Vagina (tissue), 2 donors: Measurements from ENCODE around the gene NOTCH1. TPM values are rescaled to one million over a fixed set of nuclear protein-coding genes. Genes with fewer than 3 reads are reported as not detected.

Experiments used
- DNase-seq, 2 donors: peaks; one replicate each; pipeline ENCODE4 v3.0.0-alpha.2; 2017; ENCODE audit errors: extremely low spot score in 2 of 2
- H3K27ac ChIP-seq: fragments of 200-600 bp; sonication (generic); one replicate; pipeline ENCODE4 v1.5.1; 2019
- H3K27me3 ChIP-seq: fragments of 200-600 bp; sonication (generic); one replicate; pipeline ENCODE4 v1.5.1; 2019
- H3K36me3 ChIP-seq, 2 donors: fragments of 200-600 bp; sonication (generic); one replicate each; pipeline ENCODE4 v1.5.1; 2017 to 2019
- H3K4me1 ChIP-seq: fragments of 200-600 bp; sonication (generic); one replicate; pipeline ENCODE4 v1.5.1; 2019
- H3K4me3 ChIP-seq, 2 donors: fragments of 200-600 bp; sonication (generic); 1 replicate in 1 of 2; 2 replicates in 1 of 2; pipeline ENCODE4 v1.5.1; 2016 to 2019
- H3K9me3 ChIP-seq: fragments of 200-600 bp; sonication (generic); one replicate; pipeline ENCODE4 v1.5.1; 2019
- CTCF ChIP-seq, 3 experiments: fragments of 450-650 bp in 2 of 3; fragments of 200-600 bp in 1 of 3; sonication (generic) in 1 of 3; IDR thresholded peaks; one replicate each; pipeline ENCODE4 v1.5.1; 2017 to 2019; ENCODE audit warnings: antibody characterized with exemption in 3 of 3, mild to moderate bottlenecking in 2 of 3, moderate library complexity in 2 of 3
- POLR2A ChIP-seq, 2 donors: fragments of 450-650 bp; IDR thresholded peaks; one replicate each; pipeline ENCODE4 v1.6.1; 2017; ENCODE audit warnings: antibody characterized with exemption in 2 of 2, mild to moderate bottlenecking in 2 of 2, moderate library complexity in 2 of 2
- POLR2AphosphoS5 ChIP-seq, 2 donors: sonication (generic); formaldehyde crosslinking; IDR thresholded peaks; one replicate each; pipeline ENCODE4 v1.9.0; 2017; ENCODE audit warnings: antibody characterized with exemption in 2 of 2, mild to moderate bottlenecking in 2 of 2, low read depth in 1 of 2; ENCODE audit not compliant: insufficient read depth in 1 of 2
- intact Hi-C: fragments of 100-400 bp; cut with DNase I; formaldehyde crosslinking; loops from one replicate; pipeline ENCODE4 v1.15.1; 2023
- microRNA-seq: library from miRNA; unstranded; fragments of <30 nt; microRNA quantifications from one replicate; pipeline ENCODE4, GENCODE V29; 2017; ENCODE audit warnings: borderline number of aligned reads, borderline replicate concordance
- small RNA-seq: library from RNA; depleted of rRNA; stranded (forward); fragments of <200 nt; gene quantifications from one replicate; pipeline ENCODE3, GENCODE V24; 2016
- total RNA-seq: library from RNA; depleted of rRNA; stranded (reverse); fragments of >200 nt; gene quantifications from one replicate; pipeline ENCODE4 v1.2.3, GENCODE V29; 2016

The NOTCH1 gene
- total RNA-seq, 1 donor from 2014 or later: 67.0 TPM

- H3K27me3 ChIP-seq: no peaks in the 10 kb centered on the region
- H3K36me3 ChIP-seq: peaks cover 0 to 81% of the 10 kb centered on the region in 2 donors
Observed at GRCh38 chr9:136451221-136451877, 94.5 kb downstream of the NOTCH1 start.

GRCh38 chr9:136448655-136449054 is 97.2 kb downstream of the NOTCH1 start:
- no peak for DNase-seq
- peaks cover 0 to 80% of the 10 kb centered on the region in 2 donors for H3K36me3 ChIP-seq
- H3K4me1 ChIP-seq: no peaks in the 10 kb centered on the region
- TF ChIP-seq POLR2AphosphoS5 (IDR thresholded peaks at IDR 0.05; ENCODE audit: insufficient read depth in 1 of 2, low read depth in 1 of 2): no peak
- no peak for TF ChIP-seq CTCF (IDR thresholded peaks at IDR 0.05)
- no peak for TF ChIP-seq POLR2A (IDR thresholded peaks at IDR 0.05)
- H3K27ac ChIP-seq: no peak overlapping the region
- no peaks in the 10 kb centered on the region for H3K9me3 ChIP-seq
- H3K27me3 ChIP-seq: no peaks in the 10 kb centered on the region
- intact Hi-C loops: no loop called here
- H3K4me3 ChIP-seq: no peak overlapping the region

More at GRCh38 chr9:136451221-136451877, 94.5 kb downstream of the NOTCH1 start:
- DNase-seq: no peak
- H3K9me3 ChIP-seq: no peaks in the 10 kb centered on the region
- H3K4me3 ChIP-seq: no peak overlapping the region
- TF ChIP-seq CTCF (IDR thresholded peaks at IDR 0.05) (no peak), POLR2A (IDR thresholded peaks at IDR 0.05) (no peak), POLR2AphosphoS5 (IDR thresholded peaks at IDR 0.05; ENCODE audit: insufficient read depth in 1 of 2, low read depth in 1 of 2) (no peak)
- no peak overlapping the region for H3K27ac ChIP-seq
- intact Hi-C loops: no loop called here
- H3K4me1 ChIP-seq: no peaks in the 10 kb centered on the region

- Histone ChIP-seq H3K27me3 (no peaks in the 10 kb centered on the region), H3K9me3 (no peaks in the 10 kb centered on the region), H3K36me3 (peaks cover 0 to 93% of the 10 kb centered on the region in 2 donors), H3K4me3 (no peak overlapping the region), H3K4me1 (no peaks in the 10 kb centered on the region), H3K27ac (no peak overlapping the region)
- TF ChIP-seq CTCF (IDR thresholded peaks at IDR 0.05) (no peak), POLR2AphosphoS5 (IDR thresholded peaks at IDR 0.05; ENCODE audit: insufficient read depth in 1 of 2, low read depth in 1 of 2) (no peak), POLR2A (IDR thresholded peaks at IDR 0.05) (no peak)
- DNase-seq: no peak
- intact Hi-C loops: no loop called here
Observed at GRCh38 chr9:136447173-136447778, 98.6 kb downstream of the NOTCH1 start.

- Histone ChIP-seq H3K27me3 (no peaks in the 10 kb centered on the region), H3K9me3 (no peaks in the 10 kb centered on the region), H3K4me1 (no peaks in the 10 kb centered on the region), H3K36me3 (peaks cover 0 to 93% of the 10 kb centered on the region in 2 donors), H3K27ac (no peak overlapping the region), H3K4me3 (no peak overlapping the region)
- no peak for DNase-seq
- intact Hi-C loops: no loop called here
- TF ChIP-seq POLR2AphosphoS5 (IDR thresholded peaks at IDR 0.05; ENCODE audit: insufficient read depth in 1 of 2, low read depth in 1 of 2) (no peak), CTCF (IDR thresholded peaks at IDR 0.05) (no peak), POLR2A (IDR thresholded peaks at IDR 0.05) (no peak)
Observed at GRCh38 chr9:136445799-136446198, 100.0 kb downstream of the NOTCH1 start.

Small RNA genes within 50 kb of the gene (microRNA-seq; reads per million reads assigned to microRNA genes)
- gene MIR4673 (not detected), gene MIR4674 (not detected)

Small RNA genes within 50 kb of the gene (small RNA-seq; reads per million reads assigned to genes)
- gene MIR4673 (not detected), gene MIR4674 (not detected)

Other genes with a start within 250 kb of the NOTCH1 start
- gene CCDC187, start 242.0 kb downstream of the NOTCH1 start, total RNA-seq: not detected
- 35.4 TPM for gene GPSM1, start 218.5 kb downstream of the NOTCH1 start, total RNA-seq
- gene DNLZ, start 182.3 kb downstream of the NOTCH1 start, total RNA-seq: 25.0 TPM
- gene CARD9, start 172.4 kb downstream of the NOTCH1 start, total RNA-seq: 16.9 TPM
- 3.2 TPM for gene SNAPC4, start 145.9 kb downstream of the NOTCH1 start, total RNA-seq
- gene ENTR1, start 135.4 kb downstream of the NOTCH1 start, total RNA-seq: 60.4 TPM
- 23.6 TPM for gene PMPCA, start 135.4 kb downstream of the NOTCH1 start, total RNA-seq
- 9.8 TPM for gene INPP5E, start 106.2 kb downstream of the NOTCH1 start, total RNA-seq
- 52.3 TPM for gene SEC16A, start 63.0 kb downstream of the NOTCH1 start, total RNA-seq
- 272 TPM for gene EGFL7, start 116.9 kb upstream of the NOTCH1 start, total RNA-seq
- gene AGPAT2, start 141.4 kb upstream of the NOTCH1 start, total RNA-seq: 87.2 TPM
- gene DIPK1B, start 166.5 kb upstream of the NOTCH1 start, total RNA-seq: 11.5 TPM
- gene LCN10, start 196.9 kb upstream of the NOTCH1 start, total RNA-seq: 8.3 TPM
- gene LCN6, start 202.5 kb upstream of the NOTCH1 start, total RNA-seq: 17.9 TPM
- gene LCN8, start 212.2 kb upstream of the NOTCH1 start, total RNA-seq: not detected
- not detected for gene LCN15, start 218.5 kb upstream of the NOTCH1 start, total RNA-seq
- gene TMEM141, start 245.3 kb upstream of the NOTCH1 start, total RNA-seq: 64.1 TPM